ENCODE data around the gene SDHD. TPM values are rescaled to one million over a fixed set of nuclear protein-coding genes. Genes with fewer than 3 reads are reported as not detected.
A peak's percentile ranks its signal among the peaks of the same experiment; 100 is the strongest.
"Not testable (repeated sequence)": the region's sequence is repeated elsewhere in the genome, so short reads cannot be mapped to it uniquely, and the experiment has no call there.

The SDHD gene
- total RNA-seq, result 68.5 TPM

DNA sequence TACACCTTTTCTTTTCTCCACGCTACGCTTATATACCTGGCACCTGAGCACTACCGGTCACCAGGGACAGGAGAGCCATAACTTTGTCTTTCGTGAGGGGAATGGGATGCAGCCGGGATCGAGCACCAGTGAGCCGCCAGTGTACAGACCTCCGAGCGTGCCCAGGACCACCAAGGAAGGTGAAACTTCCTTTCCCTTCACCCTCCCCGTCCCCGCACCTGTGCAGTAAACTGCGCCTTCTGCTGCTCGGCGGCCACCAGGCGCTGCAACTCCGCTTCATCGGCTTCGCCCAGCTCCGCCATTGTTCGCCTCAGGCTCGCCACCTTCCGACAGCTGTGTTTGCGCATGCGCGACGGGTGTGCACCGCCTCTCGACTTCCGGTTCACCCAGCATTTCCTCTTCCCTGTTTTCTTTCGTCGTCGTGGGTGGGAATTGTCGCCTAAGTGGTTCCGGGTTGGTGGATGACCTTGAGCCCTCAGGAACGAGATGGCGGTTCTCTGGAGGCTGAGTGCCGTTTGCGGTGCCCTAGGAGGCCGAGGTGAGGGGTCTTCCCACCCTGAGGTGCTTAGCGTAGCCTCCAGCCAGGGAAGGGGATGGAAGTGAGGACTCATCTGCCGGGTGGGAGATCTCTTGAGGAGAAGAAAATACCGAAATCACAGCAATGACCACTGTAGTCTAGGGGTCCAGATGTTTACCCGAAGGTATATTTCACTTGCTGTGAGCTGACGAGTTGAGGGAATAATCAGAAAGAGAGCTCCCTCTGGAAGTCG, at the start of gene SDHD, which contains the start of gene TIMM8B:
SDHD (plus strand) TSS at position 452 of the 770 bp plus-strand sequence; CDS start at position 487, 35 bp downstream.
TIMM8B (minus strand) TSS at position 335 of the 770 bp plus-strand sequence; CDS start at position 302, 33 bp downstream.
- H3K9me3 ChIP-seq, result no peaks in the 10 kb centered on the region
- H3K4me1 ChIP-seq, result peaks cover 5 to 23% of the 10 kb centered on the region in 2 donors
- peak within 1 kb of the TSS; percentile 86 to 94 for H3K4me3 ChIP-seq
- TF ChIP-seq, protein P1, sequence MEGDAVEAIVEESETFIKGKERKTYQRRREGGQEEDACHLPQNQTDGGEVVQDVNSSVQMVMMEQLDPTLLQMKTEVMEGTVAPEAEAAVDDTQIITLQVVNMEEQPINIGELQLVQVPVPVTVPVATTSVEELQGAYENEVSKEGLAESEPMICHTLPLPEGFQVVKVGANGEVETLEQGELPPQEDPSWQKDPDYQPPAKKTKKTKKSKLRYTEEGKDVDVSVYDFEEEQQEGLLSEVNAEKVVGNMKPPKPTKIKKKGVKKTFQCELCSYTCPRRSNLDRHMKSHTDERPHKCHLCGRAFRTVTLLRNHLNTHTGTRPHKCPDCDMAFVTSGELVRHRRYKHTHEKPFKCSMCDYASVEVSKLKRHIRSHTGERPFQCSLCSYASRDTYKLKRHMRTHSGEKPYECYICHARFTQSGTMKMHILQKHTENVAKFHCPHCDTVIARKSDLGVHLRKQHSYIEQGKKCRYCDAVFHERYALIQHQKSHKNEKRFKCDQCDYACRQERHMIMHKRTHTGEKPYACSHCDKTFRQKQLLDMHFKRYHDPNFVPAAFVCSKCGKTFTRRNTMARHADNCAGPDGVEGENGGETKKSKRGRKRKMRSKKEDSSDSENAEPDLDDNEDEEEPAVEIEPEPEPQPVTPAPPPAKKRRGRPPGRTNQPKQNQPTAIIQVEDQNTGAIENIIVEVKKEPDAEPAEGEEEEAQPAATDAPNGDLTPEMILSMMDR (IDR thresholded peaks at IDR 0.05), result peak in 2 of 3 experiments; percentile 34 to 36
- peaks cover 56 to 67% of the 10 kb centered on the region in 2 donors for H3K36me3 ChIP-seq
- DNase-seq (ENCODE audit: low spot score in 2 of 2), result peak; percentile 85 to 98
- intact Hi-C loops (cut with DNase I), result loop anchor here (1.0 to 10.0 kb wide), 4 partner anchors 12 to 708 kb away; partner anchors contain the start of genes CFAP68, FDXACB1, NKAPD1 and PIH1D2
- H3K27ac ChIP-seq, result peak within 1 kb of the TSS; percentile 63 to 75
- H3K27me3 ChIP-seq, result no peaks in the 10 kb centered on the region

GRCh38 chr11:112037527-112037926, 49.1 kb upstream of the SDHD start:
- Histone ChIP-seq H3K27ac (no peak overlapping the region), H3K36me3 (peaks cover 40 to 49% of the 10 kb centered on the region in 2 donors), H3K4me1 (no peaks in the 10 kb centered on the region), H3K4me3 (no peak overlapping the region), H3K27me3 (no peaks in the 10 kb centered on the region), H3K9me3 (no peaks in the 10 kb centered on the region)
- no peak for DNase-seq (ENCODE audit: low spot score in 2 of 2)
- intact Hi-C loops (cut with DNase I), result no loop called here
- TF ChIP-seq, protein P1 (IDR thresholded peaks at IDR 0.05), result no peak

DNA sequence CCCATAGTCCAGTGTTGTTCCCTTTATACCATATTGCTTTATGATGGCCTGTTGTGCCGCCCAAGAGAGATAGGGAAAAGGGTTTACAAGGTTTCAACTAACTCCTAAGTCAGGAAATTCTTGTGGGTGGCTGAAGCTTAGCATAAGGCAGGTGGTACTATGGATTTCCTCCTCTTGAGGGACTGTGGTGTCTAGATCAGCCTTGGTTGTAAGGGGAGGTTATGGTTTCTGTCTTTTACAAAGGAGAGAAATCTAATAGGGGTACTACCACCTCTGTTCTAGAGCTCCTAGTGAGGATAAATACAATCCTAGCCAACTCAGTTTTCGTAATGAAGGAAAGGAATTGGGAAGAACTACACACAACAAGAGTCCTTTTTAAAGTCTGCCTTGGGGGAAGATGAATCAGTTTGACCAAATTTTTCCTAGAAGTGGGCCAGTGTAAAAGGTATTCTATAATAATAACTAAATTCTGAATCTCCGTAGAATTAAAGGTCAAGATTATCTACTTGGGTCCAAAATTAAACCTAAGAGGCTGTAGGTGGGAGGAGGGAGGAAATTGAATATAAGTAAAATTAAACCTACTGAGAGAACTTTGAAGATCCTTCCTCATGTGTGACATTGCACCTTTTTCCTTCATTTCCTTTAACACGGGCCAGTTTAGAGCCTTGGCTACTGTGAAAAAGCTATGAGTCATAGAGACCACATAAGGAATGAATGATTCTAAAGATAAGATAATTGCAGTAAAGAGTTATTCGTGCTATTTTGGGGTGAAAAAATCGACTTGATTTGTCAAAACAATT, 44.3 kb upstream of the SDHD start:
- DNase-seq (ENCODE audit: low spot score in 2 of 2), result no peak
- H3K27ac ChIP-seq, result no peak overlapping the region
- no peaks in the 10 kb centered on the region for H3K27me3 ChIP-seq
- intact Hi-C loops (cut with DNase I), result no loop called here
- no peaks in the 10 kb centered on the region for H3K9me3 ChIP-seq
- no peaks in the 10 kb centered on the region for H3K4me1 ChIP-seq
- H3K36me3 ChIP-seq, result peaks cover 53 to 60% of the 10 kb centered on the region in 2 donors
- no peak overlapping the region for H3K4me3 ChIP-seq
- TF ChIP-seq, protein P1 (IDR thresholded peaks at IDR 0.05), result no peak

DNA sequence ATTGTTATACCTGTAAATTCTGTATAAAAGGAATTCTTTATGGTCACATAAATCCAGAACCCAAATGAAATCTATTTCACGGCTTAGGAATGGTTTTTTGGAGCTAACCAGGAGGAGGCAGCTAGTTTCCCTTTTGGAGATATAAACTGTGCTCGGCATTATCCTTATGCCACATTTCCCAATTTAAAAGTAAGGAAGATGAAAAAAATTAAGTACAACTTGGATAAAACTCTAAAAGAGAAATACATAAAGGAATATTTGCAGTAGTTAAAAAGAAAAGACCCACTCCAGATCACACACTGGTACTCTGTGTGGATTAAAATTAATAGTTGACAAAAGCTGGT, 43.7 kb upstream of the SDHD start:
- Histone ChIP-seq H3K36me3 (peaks cover 52 to 55% of the 10 kb centered on the region in 2 donors), H3K9me3 (no peaks in the 10 kb centered on the region), H3K4me3 (no peak overlapping the region), H3K27me3 (no peaks in the 10 kb centered on the region), H3K4me1 (no peaks in the 10 kb centered on the region), H3K27ac (no peak overlapping the region)
- DNase-seq (ENCODE audit: low spot score in 2 of 2), result no peak
- TF ChIP-seq, protein P1 (IDR thresholded peaks at IDR 0.05), result no peak
- intact Hi-C loops (cut with DNase I), result no loop called here

GRCh38 chr11:112044961-112045360, 41.7 kb upstream of the SDHD start:
- Histone ChIP-seq H3K27ac (no peak overlapping the region), H3K36me3 (peaks cover 36 to 41% of the 10 kb centered on the region in 2 donors), H3K4me1 (peaks cover 0 to 4% of the 10 kb centered on the region in 2 donors), H3K27me3 (no peaks in the 10 kb centered on the region), H3K9me3 (no peaks in the 10 kb centered on the region), H3K4me3 (no peak overlapping the region)
- intact Hi-C loops (cut with DNase I), result no loop called here
- DNase-seq (ENCODE audit: low spot score in 2 of 2), result no peak
- TF ChIP-seq, protein P1 (IDR thresholded peaks at IDR 0.05), result no peak

GRCh38 chr11:112046647-112047046, 40.0 kb upstream of the SDHD start:
- H3K27me3 ChIP-seq; DNase-seq (ENCODE audit: low spot score in 2 of 2); H3K9me3 ChIP-seq; H3K27ac ChIP-seq; H3K4me3 ChIP-seq; H3K4me1 ChIP-seq; intact Hi-C loops (cut with DNase I): not testable (repeated sequence)
- H3K36me3 ChIP-seq, result peaks cover 41 to 49% of the 10 kb centered on the region in 2 donors

DNA sequence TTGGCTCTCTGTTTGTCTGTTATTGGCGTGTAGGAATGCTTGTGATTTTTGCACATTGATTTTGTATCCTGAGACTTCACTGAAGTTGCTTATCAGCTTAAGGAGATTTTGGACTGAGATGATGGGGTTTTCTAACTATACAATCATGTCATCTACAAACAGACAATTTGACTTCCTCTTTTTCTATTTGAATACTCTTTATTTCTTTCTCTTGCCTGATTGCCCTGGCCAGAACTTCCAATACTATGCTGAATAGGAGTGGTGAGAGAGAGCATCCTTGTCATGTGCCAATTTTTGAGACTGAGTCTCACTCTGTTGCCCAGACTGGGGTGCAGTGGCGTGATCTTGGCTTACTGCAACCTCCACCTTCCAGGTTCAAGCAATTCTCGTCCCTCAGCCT, 38.4 kb upstream of the SDHD start:
- intact Hi-C loops (cut with DNase I); H3K4me1 ChIP-seq; H3K9me3 ChIP-seq; H3K4me3 ChIP-seq; H3K27me3 ChIP-seq; DNase-seq (ENCODE audit: low spot score in 2 of 2): not testable (repeated sequence)
- Histone ChIP-seq H3K27ac (peak overlapping the region; percentile 21 to 62), H3K36me3 (peaks cover 45 to 60% of the 10 kb centered on the region in 2 donors)
